SU-DHL-6 (cell line): Measurements from ENCODE around the gene TMEM117.

Source experiments
- CTCF ChIP-seq: fragments of 200-600 bp; sonication (generic); IDR thresholded peaks from one replicate; pipeline ENCODE4 v1.5.1; 2017; ENCODE audit warnings: antibody characterized with exemption, mild to moderate bottlenecking, low read length, moderate library complexity; ENCODE audit not compliant: insufficient read depth, poor library complexity, severe bottlenecking
- EZH2phosphoT487 ChIP-seq: fragments of 200-600 bp; sonication (generic), shearing (Covaris generic); conservative IDR thresholded peaks from 2 replicates; pipeline ENCODE4 v1.6.1; 2018; ENCODE audit warnings: mild to moderate bottlenecking, antibody characterized with exemption, low read length, moderate library complexity, mixed read lengths

- TF ChIP-seq CTCF (no peak), EZH2phosphoT487 (no peak)
These were observed 6.4 kb downstream of the TMEM117 start for GRCh38 chr12:43842259-43842658.
